OCI-LY3 (cell line): ENCODE measurements around the gene ST3GAL4.

Source experiments
- CTCF ChIP-seq: fragments of 200-600, 300-600 bp; sonication (generic); IDR thresholded peaks from 2 replicates; pipeline ENCODE4 v1.5.1; 2014; ENCODE audit warnings: antibody characterized with exemption, low read length, low read depth
- EZH2phosphoT487 ChIP-seq: fragments of 200-600 bp; shearing (Covaris generic); IDR thresholded peaks from 2 replicates; pipeline ENCODE4 v1.6.1; 2018; ENCODE audit warnings: antibody characterized with exemption, mixed run types, low read depth

DNA sequence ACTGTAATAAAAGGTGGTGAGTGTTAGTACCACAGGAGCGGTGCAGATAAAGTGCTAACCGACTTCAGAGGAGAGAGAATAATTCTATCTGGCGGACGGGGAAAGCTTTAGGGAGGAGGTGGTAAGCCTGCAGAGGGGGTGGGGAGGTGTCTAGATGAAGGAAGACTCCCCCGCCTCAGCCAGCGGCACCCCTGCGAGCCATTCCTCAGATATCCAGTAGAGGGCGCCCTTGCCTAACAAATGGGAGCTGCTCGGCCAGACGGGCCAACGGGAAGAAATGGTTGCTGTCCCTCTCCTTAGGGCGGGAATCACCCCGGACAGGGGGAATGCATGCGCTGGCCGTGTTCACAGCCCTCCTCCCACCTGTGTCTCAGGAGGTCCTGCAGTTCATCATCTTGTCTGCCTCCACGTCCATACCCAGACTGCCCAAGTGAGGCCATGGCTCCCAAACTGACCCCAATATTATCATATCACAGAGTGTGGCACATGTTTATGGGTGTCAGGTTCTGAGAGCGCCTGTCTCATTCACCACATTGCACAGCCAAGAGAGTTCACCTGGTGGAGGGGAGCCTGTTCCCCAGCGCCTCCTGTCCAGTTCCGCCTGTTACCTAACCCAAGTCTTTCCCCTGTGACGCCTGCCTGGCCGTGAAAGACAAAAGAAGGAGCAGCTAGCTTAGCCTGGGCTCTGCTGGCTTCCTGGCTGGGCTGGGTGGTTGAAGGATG is 85.5 kb downstream of the ST3GAL4 start:
- TF ChIP-seq CTCF, result peak; percentile 91
- TF ChIP-seq EZH2phosphoT487, result no peak
